NCI-H2171 treated with DMSO at 0.1 percent for 48 hours (cell line): Measurements from ENCODE around the gene SSBP4.
A peak's percentile ranks its signal among the peaks of the same experiment; 100 is the strongest.

ENCODE experiments used
- DNase-seq: peaks from one replicate; lab custom pipeline; 2025; lab: John Stamatoyannopoulos, UW

SSBP4 gene

GRCh38 chr19:18421371-18421959 is 2.3 kb downstream of the SSBP4 start:
- DNase-seq: no peak

- no peak for DNase-seq
These were observed 3.5 kb downstream of the SSBP4 start for GRCh38 chr19:18422530-18423191.

GRCh38 chr19:18423258-18424020 is 4.2 kb downstream of the SSBP4 start:
- no peak for DNase-seq

- no peak for DNase-seq
These were observed 5.1 kb downstream of the SSBP4 start for GRCh38 chr19:18424122-18424889.

- no peak for DNase-seq
These were observed 5.8 kb downstream of the SSBP4 start for GRCh38 chr19:18424890-18425514.

DNA sequence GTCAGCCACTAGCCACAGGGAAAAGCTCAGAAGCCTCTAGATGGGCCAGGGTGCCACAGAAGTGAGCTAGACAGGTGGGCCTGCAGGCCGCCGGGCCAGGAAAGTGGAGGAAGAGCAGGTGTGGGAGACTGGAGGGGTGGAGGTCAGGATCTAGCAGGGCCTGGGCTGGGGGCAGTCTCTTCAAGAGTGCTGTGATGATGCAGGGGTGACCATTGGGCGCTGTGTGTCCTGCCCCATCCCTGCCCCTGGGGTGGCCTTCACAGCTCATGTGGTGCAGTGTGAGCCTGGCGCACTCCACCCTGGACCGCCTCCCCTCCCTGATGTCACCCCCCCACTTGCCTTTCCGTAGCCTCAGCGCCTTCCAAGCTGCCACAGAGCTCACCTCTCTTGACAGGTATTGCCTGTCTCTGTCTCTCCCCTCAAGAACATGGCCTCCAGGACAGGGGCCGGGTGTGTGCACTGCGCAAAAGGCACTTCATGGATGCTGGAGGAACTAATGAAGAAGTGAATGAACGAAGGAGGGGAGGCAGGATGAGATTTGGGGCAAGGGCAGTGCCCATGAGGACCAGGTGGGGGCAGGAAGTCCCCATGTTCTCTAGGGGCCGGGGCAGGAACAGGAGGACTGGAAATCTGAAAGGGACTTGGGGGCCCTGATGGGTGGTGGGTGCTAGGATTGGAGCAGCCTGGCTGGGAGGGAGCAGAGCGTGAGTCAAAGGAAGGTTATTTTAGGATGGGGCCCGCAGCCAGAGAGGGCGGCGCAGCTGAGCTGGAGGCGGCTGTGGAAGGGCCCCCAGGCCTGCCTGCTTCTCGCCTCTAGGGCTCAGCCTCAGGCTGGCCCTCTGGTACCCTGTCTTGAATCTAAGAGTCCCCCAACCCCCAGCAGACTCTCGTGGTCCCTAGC is 6.6 kb downstream of the SSBP4 start:
- DNase-seq: no peak

DNA sequence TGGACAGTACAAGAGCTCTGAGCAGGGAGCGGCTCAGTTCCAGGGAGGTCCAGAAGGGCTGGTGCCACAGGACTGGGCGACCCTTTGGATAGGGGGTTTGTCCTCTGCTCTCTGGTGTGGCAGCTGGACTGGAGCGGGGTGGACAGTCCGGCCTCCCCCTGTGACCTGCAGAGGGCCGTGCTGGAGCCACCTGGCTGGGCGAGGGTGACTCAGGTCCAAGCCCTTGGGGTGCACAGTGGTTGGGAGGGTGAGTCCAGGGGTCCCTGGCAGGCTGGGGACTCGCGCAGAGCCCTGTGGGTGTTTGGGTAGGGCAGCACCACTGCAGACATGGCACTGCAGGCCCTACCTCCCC is 7.2 kb downstream of the SSBP4 start:
- no peak for DNase-seq

DNA sequence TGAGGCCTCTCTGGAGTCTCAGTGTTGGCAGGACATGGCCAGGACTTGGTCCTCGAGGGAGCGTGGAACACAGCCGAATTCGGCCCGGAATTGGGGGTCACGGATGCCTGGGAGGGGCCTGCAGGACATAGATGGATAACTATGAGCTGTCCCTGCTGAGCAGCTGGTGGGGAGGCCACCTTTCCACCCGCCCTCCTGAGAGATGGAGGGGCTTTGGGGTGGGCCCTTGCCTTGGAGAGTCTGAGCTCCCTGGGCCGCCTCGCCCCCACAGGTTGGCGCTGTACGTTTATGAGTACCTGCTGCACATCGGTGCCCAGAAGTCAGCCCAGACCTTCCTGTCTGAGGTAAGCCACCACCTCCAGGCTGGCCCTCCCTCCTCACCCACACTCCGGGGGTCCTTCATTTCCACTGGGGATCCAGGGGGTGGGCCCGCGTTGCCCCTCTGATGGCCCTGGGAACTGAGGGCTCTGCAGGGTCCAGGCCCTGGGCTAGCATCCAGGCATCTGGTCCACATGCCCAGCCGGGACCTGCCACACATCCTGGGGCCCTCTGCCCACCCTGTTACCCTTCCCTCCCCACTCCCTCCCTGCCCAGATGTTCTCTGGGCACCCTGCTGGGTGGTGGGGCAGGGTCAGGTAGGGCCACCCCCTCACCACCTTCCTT is 8.0 kb downstream of the SSBP4 start:
- DNase-seq: no peak

GRCh38 chr19:18427743-18428113 is 8.5 kb downstream of the SSBP4 start:
- no peak for DNase-seq

- DNase-seq: peak; percentile 82
These were observed 9.1 kb downstream of the SSBP4 start for GRCh38 chr19:18428173-18428786.

- peak; percentile 84 for DNase-seq
These were observed 9.8 kb downstream of the SSBP4 start for GRCh38 chr19:18428787-18429674.

GRCh38 chr19:18429717-18430416 is 10.7 kb downstream of the SSBP4 start:
- DNase-seq: no peak

DNA sequence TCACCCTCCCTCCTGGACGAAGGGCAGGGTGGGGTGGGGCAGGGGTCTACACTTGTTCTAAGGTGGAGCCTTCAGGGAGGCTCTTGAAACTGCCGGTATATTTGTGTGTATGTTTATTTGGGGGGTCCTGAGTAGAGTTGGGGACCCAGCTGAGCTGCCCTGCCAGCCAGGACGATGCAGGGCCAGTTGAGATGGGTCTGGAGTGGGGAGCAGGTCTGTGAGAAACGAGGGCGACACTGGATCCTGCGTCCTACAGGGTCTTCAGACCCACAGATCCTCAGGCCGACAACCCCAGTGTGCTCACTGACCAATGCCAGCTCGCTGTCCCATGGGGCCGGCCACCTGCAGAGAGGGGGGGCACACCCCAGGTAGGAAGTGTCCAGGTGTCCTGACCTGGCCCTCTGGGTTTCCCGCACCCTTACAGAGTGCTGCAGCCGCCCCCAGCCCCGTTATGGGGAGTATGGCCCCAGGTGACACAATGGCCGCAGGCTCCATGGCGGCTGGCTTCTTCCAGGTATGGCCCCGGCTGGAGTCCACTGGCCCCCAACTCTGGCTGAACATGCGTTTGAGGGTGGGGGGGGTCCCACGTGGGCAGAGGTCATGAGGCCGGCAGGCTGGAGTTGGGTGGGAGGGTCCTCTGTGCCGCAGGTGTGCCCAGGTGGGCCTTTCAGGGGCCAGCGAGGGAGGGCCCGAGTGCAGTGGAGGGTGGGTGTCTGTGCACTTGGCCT is 11.4 kb downstream of the SSBP4 start:
- DNase-seq: no peak

DNA sequence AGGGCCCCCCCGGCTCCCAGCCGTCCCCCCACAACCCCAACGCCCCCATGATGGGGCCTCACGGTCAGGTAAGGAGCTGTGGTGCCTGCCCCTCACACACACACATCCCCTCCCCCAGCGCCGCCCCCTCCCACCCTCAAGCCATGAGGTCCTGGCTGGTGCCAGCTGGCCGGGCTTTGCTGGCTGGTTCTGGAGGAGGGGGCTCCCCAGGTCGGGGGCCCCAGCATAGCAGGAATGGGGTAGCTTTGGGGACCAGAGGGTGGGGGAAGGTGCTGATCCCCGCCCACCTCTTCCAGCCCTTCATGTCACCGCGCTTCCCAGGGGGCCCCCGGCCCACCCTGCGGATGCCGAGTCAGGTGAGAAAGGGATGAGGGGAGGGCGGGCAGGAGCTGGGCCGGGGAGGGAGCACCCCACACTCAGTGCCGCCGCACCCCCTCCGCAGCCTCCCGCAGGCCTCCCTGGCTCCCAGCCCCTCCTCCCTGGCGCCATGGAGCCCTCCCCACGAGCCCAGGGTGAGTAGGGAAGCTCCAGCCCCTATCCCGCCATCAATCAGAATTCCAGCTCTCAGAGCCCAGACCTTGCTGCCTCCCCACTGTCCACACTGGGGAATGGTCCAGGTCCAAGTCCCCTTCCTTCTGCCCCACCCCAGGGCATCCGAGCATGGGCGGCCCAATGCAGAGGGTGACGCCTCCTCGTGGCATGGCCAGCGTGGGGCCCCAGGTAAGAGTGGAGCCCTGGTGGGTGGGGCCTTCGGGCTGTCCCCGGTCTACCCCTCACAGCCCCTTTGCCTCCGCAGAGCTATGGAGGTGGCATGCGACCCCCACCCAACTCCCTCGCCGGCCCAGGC is 12.4 kb downstream of the SSBP4 start:
- no peak for DNase-seq

GRCh38 chr19:18432275-18433014 is 13.2 kb downstream of the SSBP4 start:
- DNase-seq: no peak

GRCh38 chr19:18433015-18433691 is 14.0 kb downstream of the SSBP4 start:
- peak; percentile 52 for DNase-seq
